ENCODE results near the gene WDR73.

GRCh38 chr15:84598993-84599392 is 55.1 kb downstream of the WDR73 start:
- TF ChIP-seq CTCF (IDR thresholded peaks at IDR 0.05): peak; percentile 60 to 67 (median 60)
- TF ChIP-seq POLR2AphosphoS5 (IDR thresholded peaks at IDR 0.05): peak in 1 of 2 donors; percentile 8
- no peak for TF ChIP-seq POLR2A (IDR thresholded peaks at IDR 0.05; ENCODE audit: low read depth)

Measured in esophagus muscularis mucosa (tissue), 3 donors.